ENCODE results near the gene FXYD6. TPM values are rescaled to one million over a fixed set of nuclear protein-coding genes. Genes with fewer than 3 reads are reported as not detected.
A peak's percentile ranks its signal among the peaks of the same experiment; 100 is the strongest.

The FXYD6 gene
- total and polyA plus RNA-seq, 9 donors: 119 to 445 (median 264) TPM

GRCh38 chr11:117902001-117902845 is 25.8 kb upstream of the FXYD6 start:
- 83 to 91% (median 89%) methylated on average over 13 of the region's 13 CpGs for WGBS, 3 donors
- peak in 3 of 5 donors; percentile 2 to 20 (median 10) for DNase-seq
- no peaks in the 10 kb centered on the region for H3K27me3 ChIP-seq
- no peaks in the 10 kb centered on the region for H3K36me3 ChIP-seq
- no peak overlapping the region for H3K27ac ChIP-seq
- H3K4me3 ChIP-seq: no peak overlapping the region
- TF ChIP-seq POLR2A (IDR thresholded peaks at IDR 0.05): no peak
- no peak for TF ChIP-seq EP300 (IDR thresholded peaks at IDR 0.05)
- TF ChIP-seq CTCF (IDR thresholded peaks at IDR 0.05): no peak
- peaks cover 2% of the 10 kb centered on the region for H3K4me1 ChIP-seq (ENCODE audit: insufficient read depth)
- no peaks in the 10 kb centered on the region for H3K9me3 ChIP-seq
- intact Hi-C loops (cut with DNase I): no loop called here

GRCh38 chr11:117901601-117902000 is 25.1 kb upstream of the FXYD6 start:
- Histone ChIP-seq H3K27me3 (no peaks in the 10 kb centered on the region), H3K4me1 (ENCODE audit: insufficient read depth) (no peaks in the 10 kb centered on the region), H3K9me3 (no peaks in the 10 kb centered on the region), H3K36me3 (no peaks in the 10 kb centered on the region), H3K4me3 (no peak overlapping the region), H3K27ac (no peak overlapping the region)
- WGBS, 3 donors: 90 to 96% (median 95%) methylated on average over 9 of the region's 9 CpGs
- TF ChIP-seq CTCF (IDR thresholded peaks at IDR 0.05) (no peak), EP300 (IDR thresholded peaks at IDR 0.05) (no peak), POLR2A (IDR thresholded peaks at IDR 0.05) (no peak)
- intact Hi-C loops (cut with DNase I): no loop called here
- DNase-seq: peak in 2 of 5 donors; percentile 10 to 11

DNA sequence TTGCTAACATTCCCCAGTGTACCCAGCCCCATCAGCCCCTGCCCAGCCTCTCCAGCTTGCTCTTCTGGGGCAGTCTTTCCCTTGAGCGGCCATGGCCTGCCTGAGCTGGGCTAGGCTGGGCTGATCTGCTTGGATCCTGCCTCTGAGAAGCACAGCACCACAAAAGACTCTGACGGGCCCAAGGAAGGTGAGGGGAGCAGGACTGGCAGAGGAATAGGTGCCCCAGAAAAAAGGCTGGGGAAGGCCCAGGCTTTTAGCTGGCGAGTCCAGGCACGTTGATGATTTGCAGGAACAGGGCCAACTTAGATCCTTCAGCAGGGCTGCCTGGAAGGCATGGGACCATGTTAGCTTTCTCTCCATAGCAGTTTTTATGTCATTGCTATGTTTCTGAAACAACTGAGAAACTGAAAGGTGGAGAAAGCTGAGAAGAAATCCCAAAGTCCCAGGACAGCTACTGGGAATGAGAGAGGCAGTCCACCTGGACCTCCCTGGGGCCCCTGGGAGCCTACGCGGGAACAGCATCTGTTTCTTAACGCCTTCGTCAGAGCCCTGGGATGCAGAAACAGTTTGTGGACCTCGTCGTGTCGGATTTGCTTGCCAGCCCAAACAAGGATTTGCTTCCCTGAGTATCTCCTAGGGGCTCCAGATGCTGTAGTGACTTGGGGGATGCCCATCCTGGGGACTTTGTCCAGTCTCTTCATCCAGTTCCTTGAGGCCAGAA is 24.4 kb upstream of the FXYD6 start:
- TF ChIP-seq POLR2A (IDR thresholded peaks at IDR 0.05): no peak
- no peak for TF ChIP-seq EP300 (IDR thresholded peaks at IDR 0.05)
- no peak for TF ChIP-seq CTCF (IDR thresholded peaks at IDR 0.05)
- no peaks in the 10 kb centered on the region for H3K4me1 ChIP-seq (ENCODE audit: insufficient read depth)
- no peaks in the 10 kb centered on the region for H3K9me3 ChIP-seq
- no peaks in the 10 kb centered on the region for H3K27me3 ChIP-seq
- no peaks in the 10 kb centered on the region for H3K36me3 ChIP-seq
- H3K27ac ChIP-seq: no peak overlapping the region
- WGBS, 3 donors: 82 to 90% (median 87%) methylated on average over 11 of the region's 11 CpGs
- DNase-seq: peak in 2 of 5 donors; percentile 8 to 9
- intact Hi-C loops (cut with DNase I): no loop called here
- no peak overlapping the region for H3K4me3 ChIP-seq

DNA sequence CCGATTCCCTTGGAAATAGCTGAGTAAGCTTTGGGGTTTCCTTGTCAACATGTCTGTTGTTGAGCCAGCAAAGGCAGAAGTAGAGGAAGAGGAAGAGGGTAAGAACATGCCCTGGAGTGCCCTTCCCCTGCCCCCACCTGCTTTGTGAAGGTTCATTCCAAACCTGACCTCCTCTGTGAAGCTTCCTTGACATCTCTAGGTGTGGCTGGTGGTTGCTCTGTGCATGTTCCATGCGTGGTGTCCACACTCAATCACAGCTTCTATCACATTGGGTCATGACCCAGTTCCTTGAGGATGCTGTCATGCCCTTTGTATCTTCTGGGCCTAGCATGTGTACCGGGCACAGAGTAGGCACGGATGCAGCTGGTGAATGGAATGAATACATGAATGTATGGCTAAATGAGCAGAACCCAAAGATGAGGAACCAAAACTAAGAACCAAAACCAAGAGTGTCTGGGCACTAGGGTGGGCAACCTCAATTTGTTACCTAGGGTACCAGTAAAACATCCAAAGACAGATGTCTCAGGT is 23.7 kb upstream of the FXYD6 start:
- H3K36me3 ChIP-seq: no peaks in the 10 kb centered on the region
- no peaks in the 10 kb centered on the region for H3K27me3 ChIP-seq
- no peak overlapping the region for H3K27ac ChIP-seq
- no peak for TF ChIP-seq EP300 (IDR thresholded peaks at IDR 0.05)
- TF ChIP-seq CTCF (IDR thresholded peaks at IDR 0.05): no peak
- TF ChIP-seq POLR2A (IDR thresholded peaks at IDR 0.05): no peak
- DNase-seq: peak in 2 of 5 donors; percentile 3 to 6
- no peak overlapping the region for H3K4me3 ChIP-seq
- intact Hi-C loops (cut with DNase I): no loop called here
- H3K9me3 ChIP-seq: no peaks in the 10 kb centered on the region
- H3K4me1 ChIP-seq (ENCODE audit: insufficient read depth): no peaks in the 10 kb centered on the region
- 73 to 95% (median 85%) methylated on average over 4 of the region's 4 CpGs for WGBS, 3 donors
